ENCODE measurements around the gene PDK4.

PDK4 gene
- total RNA-seq, result 0 to 0.12 (median 0) reads per million in 4 donors

- DNase-seq, result no peak
Measured at GRCh38 chr7:95596198-95597063, at the start of gene PDK4. TSS of gene PDK4 (minus strand) at chr7:95596516. CDS start at chr7:95596293, 223 bp downstream.

- no peak for DNase-seq
Measured at GRCh38 chr7:95642173-95642572, 45.9 kb upstream of the PDK4 start.

- peak in 1 of 5 donors; percentile 3 for DNase-seq
Measured at GRCh38 chr7:95636140-95636940, 40.0 kb upstream of the PDK4 start.

- no peak for DNase-seq
Measured at GRCh38 chr7:95632609-95633008, 36.3 kb upstream of the PDK4 start.

GRCh38 chr7:95631527-95631926 is 35.2 kb upstream of the PDK4 start:
- DNase-seq, result no peak

GRCh38 chr7:95630702-95631458 is 34.6 kb upstream of the PDK4 start:
- no peak for DNase-seq

- DNase-seq, result no peak
Measured at GRCh38 chr7:95628831-95629439, 32.6 kb upstream of the PDK4 start.

- DNase-seq, result no peak
Measured at GRCh38 chr7:95623788-95624187, 27.5 kb upstream of the PDK4 start.

- no peak for DNase-seq
Measured at GRCh38 chr7:95622859-95623258, 26.5 kb upstream of the PDK4 start.

- no peak for DNase-seq
Measured at GRCh38 chr7:95622001-95622549, 25.8 kb upstream of the PDK4 start.

- DNase-seq, result no peak
Measured at GRCh38 chr7:95621404-95621803, 25.1 kb upstream of the PDK4 start.

- DNase-seq, result no peak
Measured at GRCh38 chr7:95620631-95621030, 24.3 kb upstream of the PDK4 start.

- no peak for DNase-seq
Measured at GRCh38 chr7:95619921-95620320, 23.6 kb upstream of the PDK4 start.

GRCh38 chr7:95619517-95619916 is 23.2 kb upstream of the PDK4 start:
- no peak for DNase-seq

- no peak for DNase-seq
Measured at GRCh38 chr7:95614442-95614940, 18.2 kb upstream of the PDK4 start.

- no peak for DNase-seq
Measured at GRCh38 chr7:95611224-95611623, 14.9 kb upstream of the PDK4 start.

- DNase-seq, result no peak
Measured at GRCh38 chr7:95609277-95609971, 13.1 kb upstream of the PDK4 start.

GRCh38 chr7:95608359-95609173 is 12.2 kb upstream of the PDK4 start:
- DNase-seq, result peak in 1 of 5 donors; percentile 46

- no peak for DNase-seq
Measured at GRCh38 chr7:95607561-95607960, 11.2 kb upstream of the PDK4 start.

- no peak for DNase-seq
Measured at GRCh38 chr7:95605275-95605674, 9.0 kb upstream of the PDK4 start.
